ENCODE results near the gene GATA2.

- TF ChIP-seq EZH2 (IDR thresholded peaks at IDR 0.05; ENCODE audit: insufficient read depth, poor library complexity, severe bottlenecking), result no peak
- TF ChIP-seq EZH2phosphoT487 (IDR thresholded peaks at IDR 0.05; ENCODE audit: insufficient read depth, low read depth), result no peak
Observed at GRCh38 chr3:128491941-128492670, 895 bp downstream of the GATA2 start.
